Vagina (tissue), 2 donors: ENCODE results near the gene SCD5.

Experiments used
- CTCF ChIP-seq, 3 experiments: fragments of 450-650 bp in 2 of 3; fragments of 200-600 bp in 1 of 3; sonication (generic) in 1 of 3; IDR thresholded peaks; one replicate each; pipeline ENCODE4 v1.5.1; 2017 to 2019; ENCODE audit warnings: antibody characterized with exemption in 3 of 3, mild to moderate bottlenecking in 2 of 3, moderate library complexity in 2 of 3
- POLR2A ChIP-seq, 2 donors: fragments of 450-650 bp; IDR thresholded peaks; one replicate each; pipeline ENCODE4 v1.6.1; 2017; ENCODE audit warnings: antibody characterized with exemption in 2 of 2, mild to moderate bottlenecking in 2 of 2, moderate library complexity in 2 of 2

- TF ChIP-seq CTCF (IDR thresholded peaks at IDR 0.05), result no peak
- no peak for TF ChIP-seq POLR2A (IDR thresholded peaks at IDR 0.05)
These were observed 214.6 kb downstream of the SCD5 start for GRCh38 chr4:82583897-82584587.
